ENCODE results near the gene MATK.
A peak's percentile ranks its signal among the peaks of the same experiment; 100 is the strongest.
"Not testable (repeated sequence)": the region's sequence is repeated elsewhere in the genome, so short reads cannot be mapped to it uniquely, and the experiment has no call there.

Gene MATK

DNA sequence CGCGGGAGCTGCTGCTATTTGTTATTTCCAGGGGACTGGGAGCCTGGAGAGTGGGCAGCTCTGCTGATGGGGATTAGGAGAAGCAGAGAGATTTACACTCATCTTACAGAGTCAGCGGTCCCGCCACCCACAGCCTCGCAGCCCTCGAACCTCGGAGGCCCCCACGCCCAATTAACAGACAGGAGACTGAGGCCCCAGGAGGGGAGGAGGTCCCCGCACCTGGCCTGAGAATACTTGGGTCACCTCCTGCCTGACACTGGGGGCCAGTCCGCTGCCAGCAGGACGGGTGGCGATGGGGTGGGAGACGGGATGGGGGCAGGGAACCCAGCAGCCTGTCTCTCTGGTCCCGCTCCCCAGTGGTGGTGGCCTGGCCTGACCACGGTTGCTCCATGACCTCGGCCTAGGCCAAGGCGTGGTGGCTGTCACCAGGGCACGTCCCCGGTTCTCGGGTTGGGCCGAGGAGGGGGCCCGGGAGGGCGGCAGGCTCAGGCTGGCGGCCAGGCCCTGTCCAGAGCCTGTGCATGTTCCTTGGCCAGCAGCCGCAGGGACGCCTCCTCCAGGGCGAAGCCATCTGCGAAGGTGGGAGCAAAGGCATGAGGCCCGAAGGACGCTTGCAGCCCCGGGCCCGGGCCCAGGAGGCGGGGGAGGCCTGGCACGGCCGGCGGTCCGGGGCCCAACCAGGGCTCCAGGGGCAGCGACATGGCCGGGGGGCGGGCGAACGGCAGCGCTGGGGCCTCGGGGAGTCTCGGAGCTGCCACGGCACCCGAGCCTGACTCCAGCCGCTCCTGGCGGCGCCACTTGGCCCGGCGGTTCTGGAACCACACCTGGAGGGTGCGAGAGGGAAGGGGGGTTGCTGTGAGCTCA, 15.8 kb downstream of the MATK start:
- no peak for DNase-seq (ENCODE audit: low read depth)

DNA sequence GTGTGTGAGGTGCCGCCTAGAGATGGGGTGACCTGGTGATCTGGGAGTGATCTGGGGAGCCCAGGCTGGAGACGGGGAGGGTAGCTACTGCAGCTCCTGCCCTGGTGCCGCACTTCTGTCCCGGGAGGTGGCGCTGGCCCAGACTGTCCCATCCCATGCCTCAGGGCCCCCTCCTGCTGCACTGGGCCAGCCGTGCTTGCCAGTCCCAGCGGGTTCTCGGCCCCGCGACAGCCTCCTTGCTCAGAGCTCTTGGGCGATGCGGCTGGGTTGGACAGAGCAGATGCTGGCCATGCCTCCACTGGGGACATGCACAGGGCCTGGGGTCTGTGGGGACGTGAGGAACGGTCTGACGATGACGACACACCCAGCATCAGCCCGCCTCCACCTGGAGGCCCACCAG, 16.7 kb downstream of the MATK start:
- no peak for DNase-seq (ENCODE audit: low read depth)

DNA sequence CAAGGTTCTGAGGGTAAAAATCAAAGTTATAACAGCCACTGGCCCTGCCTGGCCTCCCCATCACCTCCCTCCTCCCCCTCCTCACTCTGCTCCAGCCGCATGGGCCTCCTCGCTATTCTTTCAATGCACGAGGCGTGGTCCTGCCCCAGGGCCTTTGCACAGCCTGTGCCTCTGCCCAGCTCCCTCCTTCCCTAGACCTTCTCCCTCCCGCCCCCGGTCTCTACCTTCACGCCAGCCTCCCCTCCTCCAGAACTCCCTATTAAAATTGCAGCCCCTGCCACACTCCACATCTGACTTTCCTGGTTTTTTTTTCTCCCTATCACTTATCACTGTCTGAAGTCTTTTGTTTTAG, 17.5 kb downstream of the MATK start:
- no peak for DNase-seq (ENCODE audit: low read depth)

DNA sequence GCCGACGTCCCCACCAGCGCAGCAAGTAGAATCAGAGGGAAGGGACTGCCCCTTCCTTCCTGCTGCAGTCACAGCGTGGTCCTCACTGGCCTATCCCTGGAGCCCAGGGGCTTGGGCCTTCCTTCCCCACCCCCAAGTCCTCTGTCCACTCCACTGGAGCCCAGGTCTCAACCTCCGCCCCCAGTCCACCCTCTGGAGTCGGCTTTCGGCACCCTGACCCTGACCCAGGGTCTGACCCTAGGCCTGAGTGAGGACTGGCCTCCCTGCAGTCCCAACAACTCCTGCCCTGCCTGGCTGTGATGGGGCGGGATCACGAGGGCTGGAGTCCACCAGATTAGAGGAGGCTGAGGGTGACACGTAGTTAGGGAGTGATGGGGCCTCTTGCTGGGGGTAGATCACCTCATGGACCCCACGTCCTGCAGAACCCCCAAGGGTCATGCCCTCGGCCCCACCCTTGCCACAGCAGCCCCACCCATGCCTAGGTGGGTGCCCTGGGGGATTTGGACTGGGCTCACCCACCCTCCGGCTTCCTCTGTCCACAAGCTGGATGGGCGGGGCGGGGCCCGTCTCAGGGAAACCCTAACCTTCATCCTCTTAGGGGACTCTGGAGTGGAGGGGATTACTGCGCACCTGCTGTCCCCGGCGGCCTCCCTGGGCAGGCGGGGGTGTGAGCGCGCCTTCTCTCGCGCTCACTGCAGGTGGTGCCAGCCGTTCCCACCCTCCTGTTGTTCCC, 18.0 kb downstream of the MATK start:
- no peak for DNase-seq (ENCODE audit: low read depth)

DNA sequence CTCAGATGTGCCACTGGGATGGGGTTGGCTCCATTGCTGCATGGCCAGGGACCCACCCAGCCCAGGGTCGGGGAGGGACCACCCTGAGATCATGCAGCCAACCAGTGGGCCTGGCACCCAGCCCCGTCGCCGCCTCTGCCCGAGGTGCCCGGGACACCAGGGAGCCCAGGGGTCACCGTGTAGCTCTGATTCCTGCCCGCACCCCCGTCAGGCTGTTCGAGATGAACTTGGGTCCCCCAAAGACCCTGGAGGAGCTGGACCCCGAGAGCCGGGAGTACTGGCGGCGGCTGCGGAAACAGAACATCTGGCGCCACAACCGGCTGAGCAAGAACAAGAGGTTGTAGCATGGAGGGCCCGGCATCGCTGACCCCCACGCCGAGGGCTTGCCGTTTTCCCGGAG, 19.1 kb downstream of the MATK start:
- DNase-seq (ENCODE audit: low read depth), result no peak

DNA sequence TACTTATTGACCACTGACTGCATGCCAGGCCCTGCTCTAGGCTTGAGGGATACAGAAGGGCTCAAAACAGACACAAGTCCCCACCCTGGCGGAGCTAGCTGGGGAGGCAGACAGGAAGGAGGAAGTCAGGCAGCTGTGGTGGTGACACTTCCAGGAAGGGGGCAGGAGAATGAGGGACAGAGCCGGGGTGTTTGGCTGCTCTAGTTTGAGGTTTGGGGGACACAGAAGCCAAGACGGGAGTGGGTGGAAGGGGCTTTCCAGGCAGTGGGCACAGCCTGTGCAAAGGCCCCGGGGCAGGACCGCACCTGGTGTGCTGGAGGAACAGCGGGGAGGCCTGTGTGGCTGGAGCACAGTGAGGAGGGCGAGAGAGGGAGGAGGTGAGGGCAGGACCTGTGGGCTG, 19.7 kb downstream of the MATK start:
- DNase-seq (ENCODE audit: low read depth), result no peak

DNA sequence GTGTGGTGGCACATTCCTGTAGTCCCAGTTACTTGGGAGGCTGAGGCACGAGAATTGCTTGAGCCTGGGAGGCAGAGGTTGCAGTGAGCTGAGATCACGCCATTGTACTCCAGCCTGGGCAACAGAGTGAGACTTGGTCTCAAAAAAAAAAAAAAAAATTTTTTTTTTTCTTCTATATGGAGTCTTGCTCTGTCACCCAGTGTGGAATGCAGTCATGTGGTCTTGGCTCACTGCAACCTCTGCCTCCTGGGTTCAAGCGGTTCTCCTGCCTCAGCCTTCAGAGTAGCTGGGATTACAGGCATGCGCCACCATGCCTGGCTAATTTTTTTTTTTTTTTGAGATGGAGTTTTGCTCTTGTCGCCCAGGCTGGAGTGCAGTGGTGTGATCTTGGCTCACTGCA, 20.4 kb downstream of the MATK start:
- not testable (repeated sequence) for DNase-seq (ENCODE audit: low read depth)

DNA sequence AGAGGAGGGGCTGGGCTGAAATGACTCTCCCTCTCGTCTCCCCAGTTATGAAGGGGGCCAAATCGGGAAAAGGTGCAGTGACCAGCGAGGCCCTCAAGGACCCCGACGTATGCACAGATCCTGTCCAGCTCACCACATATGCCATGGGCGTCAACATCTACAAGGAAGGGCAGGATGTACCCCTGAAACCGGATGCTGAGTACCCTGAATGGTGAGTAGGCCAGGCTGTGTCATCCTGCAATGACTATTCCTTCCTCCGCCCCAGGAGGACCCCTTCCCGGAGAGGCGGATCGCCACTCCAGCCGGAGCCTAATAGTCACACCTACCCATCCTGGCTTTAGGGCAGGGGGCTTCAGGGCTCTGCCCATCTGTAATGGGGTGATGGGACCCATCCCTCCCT, 21.1 kb downstream of the MATK start:
- DNase-seq (ENCODE audit: low read depth), result no peak

DNA sequence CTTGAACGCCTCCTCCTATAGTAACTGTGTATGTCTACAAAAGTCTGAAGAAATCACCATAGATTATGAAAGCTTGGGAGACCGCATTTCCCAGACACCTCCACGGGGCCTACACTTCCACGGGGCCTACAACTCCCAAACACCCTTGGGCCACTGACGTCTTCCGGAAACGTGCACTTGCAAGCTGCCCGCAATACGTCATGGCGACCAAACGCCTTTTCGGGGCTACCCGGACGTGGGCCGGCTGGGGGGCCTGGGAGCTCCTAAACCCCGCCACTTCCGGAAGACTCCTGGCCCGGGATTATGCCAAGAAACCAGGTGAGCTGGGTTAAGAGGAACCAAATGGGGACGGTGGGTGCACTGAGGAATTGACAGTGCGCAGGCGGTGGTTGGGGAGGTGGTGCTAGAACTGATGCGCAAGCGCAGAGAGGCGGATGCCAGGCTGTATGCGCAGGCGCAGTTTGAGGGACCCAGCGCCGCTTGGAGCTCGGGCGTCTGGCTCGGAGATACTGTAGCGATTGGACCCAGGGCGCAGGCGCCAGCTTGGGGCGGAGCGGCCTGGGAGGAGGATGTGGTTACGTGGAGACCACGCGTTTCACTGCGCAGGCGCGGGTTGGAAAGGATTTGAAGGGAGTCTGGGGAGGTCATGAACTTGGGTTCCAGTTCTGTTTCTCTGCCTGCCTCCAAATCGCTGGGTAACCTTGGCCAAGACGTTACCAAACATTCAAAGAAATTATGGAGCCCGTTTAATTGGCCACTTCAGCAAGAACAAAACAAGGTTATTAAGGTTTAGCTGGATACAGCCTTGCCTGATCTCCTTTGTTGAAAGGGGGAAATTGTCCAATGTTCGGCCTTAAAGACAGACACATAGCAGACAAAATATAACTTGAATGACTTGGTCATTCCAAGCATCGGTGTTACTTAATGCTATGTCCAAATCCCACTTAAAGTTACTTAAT, 23.4 kb downstream of the MATK start, which contains the start of gene MRPL54:
TSS of gene MRPL54 (plus strand) at position 182 of the 959 bp plus-strand sequence. CDS start at position 201, 19 bp downstream.
- peak; percentile 96 for DNase-seq (ENCODE audit: low read depth)

DNA sequence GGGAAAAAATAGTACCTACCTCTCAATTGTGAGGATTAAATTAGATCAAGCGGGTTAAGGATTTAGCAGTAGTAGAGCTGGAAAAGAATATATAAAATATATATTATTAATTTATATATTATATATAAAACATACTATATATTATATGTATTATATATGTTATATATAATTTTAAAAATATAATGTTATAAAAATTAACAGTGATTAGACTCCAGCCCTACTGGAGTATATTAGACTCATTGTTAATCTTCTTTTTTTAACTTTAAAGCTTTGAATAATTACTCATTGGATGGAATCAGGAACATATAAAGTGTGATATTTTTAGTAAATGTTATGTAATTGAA, 24.1 kb downstream of the MATK start:
- DNase-seq (ENCODE audit: low read depth), result no peak

DNA sequence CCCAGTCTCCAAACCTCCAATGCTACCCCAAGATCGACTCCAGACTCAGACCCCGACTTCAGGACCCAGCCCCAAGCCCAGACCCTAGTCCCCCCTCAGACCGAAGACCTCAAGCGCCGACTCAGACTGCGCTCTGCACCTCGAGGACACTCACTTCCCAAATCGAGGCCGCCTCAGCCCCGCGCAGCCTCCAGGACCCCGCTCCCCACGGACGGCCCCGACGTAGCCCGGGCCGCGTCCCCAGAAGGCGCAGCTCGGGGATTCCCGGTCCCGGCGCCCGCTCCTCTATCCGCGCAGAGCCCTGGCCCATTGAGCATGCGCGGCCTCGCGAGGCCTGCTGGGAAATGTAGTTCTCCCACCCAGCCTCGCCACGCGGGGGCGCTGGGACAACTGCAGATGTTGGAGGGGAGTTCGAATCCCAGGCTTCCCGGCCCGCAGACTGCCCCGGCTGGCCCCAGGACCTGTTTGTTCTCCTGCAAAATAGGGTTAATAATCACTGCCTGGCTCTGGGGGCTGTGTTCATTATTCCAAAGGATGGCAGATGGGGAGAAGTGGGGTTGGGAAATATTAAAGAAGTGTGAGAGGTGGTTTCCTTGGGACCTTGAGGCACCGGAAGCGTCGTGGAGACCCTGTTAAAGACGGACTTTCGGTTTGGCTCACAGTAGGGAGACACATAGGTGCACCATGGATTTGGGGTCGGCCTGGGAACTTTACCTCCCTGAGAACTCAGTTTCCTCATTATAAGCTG, 24.6 kb downstream of the MATK start, which contains the start of gene APBA3:
TSS of gene APBA3 (minus strand) at position 311 of the 748 bp plus-strand sequence. CDS start 1,428 bp downstream, outside the sequence.
- peak; percentile 87 for DNase-seq (ENCODE audit: low read depth)

DNA sequence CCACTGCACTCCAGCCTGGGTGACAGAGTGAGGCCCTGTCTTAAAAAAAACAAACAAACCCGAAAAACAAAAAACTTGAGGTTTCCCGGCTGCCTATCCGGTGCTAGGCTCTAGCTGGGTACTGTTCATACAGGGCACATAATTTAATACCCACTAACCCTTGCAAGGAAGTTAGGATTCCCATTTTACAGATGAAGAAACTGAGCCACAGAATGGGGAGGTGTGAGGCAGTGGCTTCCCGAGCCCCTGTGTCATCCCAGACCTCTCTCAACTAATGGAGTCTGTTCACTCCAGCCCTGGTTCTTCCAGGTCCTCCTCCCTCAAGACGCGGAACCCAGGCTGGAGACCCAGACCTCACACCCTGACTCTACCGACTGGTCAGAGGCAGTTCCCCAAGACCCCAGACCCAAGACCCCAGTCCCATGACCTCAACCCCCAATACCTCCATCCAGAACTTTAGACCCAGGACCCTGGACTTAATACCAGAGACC, 25.3 kb downstream of the MATK start:
- no peak for DNase-seq (ENCODE audit: low read depth)

DNA sequence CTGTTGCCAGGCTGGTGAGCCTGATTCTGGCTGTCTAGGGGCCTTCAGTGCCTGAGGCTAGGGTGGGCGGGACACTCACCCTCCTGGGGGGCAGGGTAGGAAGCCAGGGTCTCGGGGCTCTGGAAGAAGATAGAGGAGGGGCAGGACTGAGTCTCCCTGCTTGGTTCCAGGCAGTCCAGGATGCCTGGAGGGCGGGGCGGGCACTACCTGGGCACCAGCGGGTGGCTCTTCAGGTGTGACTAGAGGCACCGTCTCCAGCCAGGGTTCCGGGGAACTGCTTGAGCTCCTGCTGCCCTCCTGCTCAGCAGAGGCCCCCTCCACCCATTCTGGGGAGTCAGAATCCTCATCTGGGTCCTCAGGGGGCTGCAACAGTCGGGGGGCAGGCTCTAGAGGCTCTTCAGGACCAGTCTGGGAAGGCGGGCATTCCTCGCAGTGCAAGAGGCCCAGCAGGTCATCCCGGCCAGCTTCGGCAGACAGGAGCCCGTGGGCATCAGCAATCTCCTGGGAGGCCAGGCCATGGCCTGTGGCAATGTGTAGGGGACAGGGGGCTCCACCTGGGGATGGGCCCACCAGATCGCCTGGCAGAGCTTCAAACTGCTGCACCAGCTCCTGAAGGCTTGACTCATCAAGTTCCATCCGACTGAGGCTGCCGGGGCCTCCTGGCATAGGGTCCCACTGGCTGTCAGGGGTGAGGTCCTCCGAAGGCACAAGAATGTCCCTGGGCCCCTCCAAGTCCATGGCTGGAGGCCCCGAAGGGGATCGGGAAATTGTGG, 26.5 kb downstream of the MATK start:
- no peak for DNase-seq (ENCODE audit: low read depth)

DNA sequence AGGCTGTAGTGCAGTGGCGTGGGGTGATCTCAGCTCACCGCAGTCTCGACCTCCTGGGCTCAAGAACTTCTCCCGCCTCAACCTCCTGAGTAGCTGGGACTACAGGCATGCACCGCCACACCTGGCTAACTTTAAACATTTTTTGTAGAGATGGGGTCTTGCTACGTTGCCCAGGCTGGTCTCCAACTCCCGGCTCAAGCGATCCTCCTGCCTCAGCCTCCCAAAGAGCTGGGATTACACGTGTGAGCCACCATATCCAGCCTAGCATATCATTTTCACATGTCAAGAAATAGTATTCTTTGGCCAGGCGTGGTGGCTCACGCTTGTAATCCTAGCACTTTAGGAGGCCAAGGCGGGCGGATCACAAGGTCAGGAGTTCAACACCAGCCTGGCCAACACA, 27.9 kb downstream of the MATK start:
- not testable (repeated sequence) for DNase-seq (ENCODE audit: low read depth)

DNA sequence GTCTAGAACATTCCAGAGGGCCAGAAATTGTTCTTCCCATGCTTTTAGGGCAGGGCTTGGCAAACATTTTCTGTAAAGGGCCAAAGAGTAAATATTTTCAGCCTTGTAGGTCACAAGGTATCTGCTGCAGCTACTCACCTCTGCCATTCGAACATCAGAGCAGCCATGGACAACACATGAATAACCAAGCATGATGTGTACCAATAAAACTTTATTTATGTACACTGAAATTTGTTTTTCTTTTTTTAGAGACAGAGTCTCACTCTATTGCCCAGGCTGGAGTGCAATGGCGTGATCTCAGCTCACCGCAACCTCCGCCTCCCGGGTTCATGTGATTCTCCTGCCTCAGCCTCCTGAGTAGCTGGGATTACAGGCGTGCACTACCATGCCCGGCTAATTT, 28.5 kb downstream of the MATK start:
- DNase-seq (ENCODE audit: low read depth), result not testable (repeated sequence)

DNA sequence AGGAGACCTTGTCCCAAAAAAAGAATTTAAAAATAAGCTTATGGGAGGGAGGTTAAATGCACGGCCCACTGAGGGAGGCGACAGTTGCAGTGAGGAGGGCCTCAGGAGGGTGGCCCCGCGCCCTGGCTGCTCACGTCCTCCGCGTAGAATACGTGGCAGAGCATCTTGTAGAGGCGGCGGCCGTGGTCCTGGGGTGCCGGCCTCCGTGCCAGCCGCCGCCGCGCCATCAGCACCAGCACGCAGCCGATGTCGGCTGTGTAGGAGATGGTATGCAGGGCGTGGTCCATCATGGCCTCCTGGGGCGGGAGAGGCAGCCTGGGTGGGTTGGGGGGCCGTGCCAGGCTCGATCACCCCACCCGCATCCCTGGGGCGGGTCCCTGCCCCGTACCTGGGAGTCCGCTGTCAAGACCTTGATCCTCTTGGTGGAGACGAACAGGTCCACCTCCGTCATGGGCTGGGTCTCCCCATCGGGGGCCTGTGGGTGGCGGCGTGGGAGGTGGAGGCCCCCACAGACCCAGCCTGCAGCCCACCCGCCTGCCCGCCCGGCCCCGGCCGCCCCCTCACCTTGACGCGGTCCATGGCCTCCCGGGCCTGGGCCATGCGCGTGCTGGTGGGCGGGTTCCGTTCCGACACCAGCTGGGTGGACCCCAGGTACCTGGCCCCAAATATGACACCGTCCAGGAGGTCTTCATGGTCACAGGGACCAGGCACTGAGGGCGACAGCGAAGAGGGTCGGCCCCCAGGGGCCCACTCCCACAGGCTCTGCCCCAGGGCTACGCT, 32.4 kb downstream of the MATK start:
- no peak for DNase-seq (ENCODE audit: low read depth)

DNA sequence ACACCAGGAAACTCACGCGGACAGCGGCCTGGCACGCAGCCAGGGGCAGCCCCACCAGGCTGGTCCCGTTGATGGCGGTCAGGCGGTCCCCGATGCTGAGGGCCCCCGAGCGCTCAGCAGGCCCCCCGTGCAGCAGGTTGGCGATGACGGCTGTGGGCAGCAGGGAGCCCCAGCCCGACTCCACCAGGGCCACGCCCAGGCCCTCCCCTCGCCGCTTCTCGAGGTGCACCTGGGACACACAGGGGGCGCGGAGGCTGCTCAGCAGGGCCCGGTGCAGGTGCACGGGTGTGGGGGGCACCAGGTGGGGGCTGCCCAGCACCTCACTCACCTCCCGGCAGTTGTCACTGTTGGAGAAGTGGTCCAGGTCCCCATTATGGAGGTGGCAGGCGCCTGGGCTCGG, 33.7 kb downstream of the MATK start:
- DNase-seq (ENCODE audit: low read depth), result no peak

DNA sequence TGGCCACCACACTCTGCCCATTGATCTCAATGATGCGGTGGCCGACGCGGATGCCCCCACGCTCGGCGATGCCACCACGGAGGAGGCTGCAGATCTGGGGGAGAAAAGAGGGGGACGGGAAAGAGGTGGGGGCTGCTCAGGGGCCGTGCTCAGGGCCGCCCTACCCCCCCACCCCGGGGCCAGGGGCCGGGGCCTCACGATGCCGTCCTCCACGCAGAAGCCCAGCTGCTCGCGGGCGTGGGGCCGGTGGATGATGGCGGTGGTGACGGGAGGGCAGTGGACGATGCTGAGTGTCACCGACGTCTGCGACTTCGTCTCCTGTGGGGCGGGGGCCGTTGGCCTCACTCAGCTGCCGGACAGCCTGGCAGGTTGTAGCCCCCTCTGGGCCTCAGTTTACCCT, 34.9 kb downstream of the MATK start:
- DNase-seq (ENCODE audit: low read depth), result no peak

DNA sequence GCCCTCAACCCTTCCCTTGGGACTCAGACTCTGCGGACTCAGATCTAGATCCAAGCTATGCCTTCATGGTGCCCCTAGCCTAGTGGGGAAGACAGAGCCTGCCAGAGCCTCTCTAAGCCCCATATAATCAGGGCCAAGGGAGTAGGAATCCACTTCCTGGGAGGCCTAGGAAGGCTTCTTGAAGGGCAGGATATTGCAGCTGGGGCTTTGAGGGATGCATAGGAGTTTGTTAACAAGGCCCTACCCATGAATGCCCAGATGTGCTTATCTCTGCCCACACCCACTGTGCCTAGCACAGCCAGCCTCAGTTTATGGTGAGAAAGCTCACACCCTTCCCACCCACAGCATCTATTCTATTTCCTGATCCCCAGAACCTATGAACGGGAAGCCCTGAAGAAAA, 36.0 kb downstream of the MATK start:
- DNase-seq (ENCODE audit: low read depth), result no peak

DNA sequence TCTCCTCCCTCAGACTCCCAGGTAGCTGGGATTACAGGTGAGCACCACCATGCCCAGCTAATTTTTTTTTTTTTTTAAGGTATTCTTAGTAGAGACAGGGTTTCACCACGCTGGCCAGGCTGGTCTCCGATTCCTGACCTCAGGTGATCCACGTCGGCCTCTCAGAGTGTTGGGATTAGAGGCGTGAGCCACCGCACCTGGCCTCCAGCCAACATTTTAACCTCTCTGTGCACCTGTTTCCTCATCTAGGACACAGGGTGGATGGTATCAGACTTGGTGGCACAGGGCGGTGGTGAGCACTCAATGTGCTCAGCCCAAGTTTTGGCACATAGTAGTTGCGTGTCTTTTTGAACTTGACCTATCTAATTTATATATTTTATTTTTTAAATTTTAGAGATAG, 37.2 kb downstream of the MATK start:
- no peak for DNase-seq (ENCODE audit: low read depth)

Measured in CMK (cell line).